ENCODE measurements around the gene CELSR1.

CELSR1 gene

GRCh38 chr22:46377525-46378425, 159.6 kb downstream of the CELSR1 start:
- H3K36me3 ChIP-seq (ENCODE audit: control insufficient read depth, insufficient read depth, low read length, severe bottlenecking) = no peaks in the 10 kb centered on the region
- no peak overlapping the region for H3K9ac ChIP-seq (ENCODE audit: low read length)
- peaks cover 34% of the 10 kb centered on the region for H3K27me3 ChIP-seq (replicated peaks; ENCODE audit: control insufficient read depth, insufficient read depth, low read length)
- H3K9me3 ChIP-seq (ENCODE audit: control insufficient read depth, low read length) = peaks cover 9% of the 10 kb centered on the region
- H3K4me3 ChIP-seq (ENCODE audit: low read length) = no peak overlapping the region
- DNase-seq (ENCODE audit: low read depth) = peak; percentile 38
- no peaks in the 10 kb centered on the region for H3K4me1 ChIP-seq (ENCODE audit: control insufficient read depth, insufficient read depth, low read length)

GRCh38 chr22:46376908-46377524, 160.4 kb downstream of the CELSR1 start:
- no peak overlapping the region for H3K9ac ChIP-seq (ENCODE audit: low read length)
- H3K4me3 ChIP-seq (ENCODE audit: low read length) = no peak overlapping the region
- H3K4me1 ChIP-seq (ENCODE audit: control insufficient read depth, insufficient read depth, low read length) = no peaks in the 10 kb centered on the region
- H3K36me3 ChIP-seq (ENCODE audit: control insufficient read depth, insufficient read depth, low read length, severe bottlenecking) = no peaks in the 10 kb centered on the region
- no peak for DNase-seq (ENCODE audit: low read depth)
- peaks cover 37% of the 10 kb centered on the region for H3K27me3 ChIP-seq (replicated peaks; ENCODE audit: control insufficient read depth, insufficient read depth, low read length)
- H3K9me3 ChIP-seq (ENCODE audit: control insufficient read depth, low read length) = peaks cover 9% of the 10 kb centered on the region

DNA sequence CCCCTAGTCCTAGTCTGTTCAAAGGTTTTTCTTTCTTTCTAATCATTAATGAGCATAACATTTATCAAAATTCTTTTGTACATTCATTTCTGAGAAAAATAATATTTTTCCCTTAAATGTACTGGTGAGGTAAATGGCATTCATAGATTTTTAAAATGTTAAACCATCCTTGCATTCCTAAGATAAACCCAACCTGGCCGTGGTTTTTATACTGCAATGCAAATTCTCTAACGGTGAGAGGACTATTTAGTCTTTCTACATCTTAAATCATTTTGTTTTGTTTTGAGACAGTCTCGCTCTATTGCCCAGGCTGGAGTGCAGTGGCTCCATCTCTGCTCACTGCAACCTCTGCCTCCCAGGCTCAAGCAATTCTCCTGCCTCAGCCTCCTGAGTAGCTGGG, 161.3 kb downstream of the CELSR1 start:
- no peak overlapping the region for H3K4me3 ChIP-seq (ENCODE audit: low read length)
- no peaks in the 10 kb centered on the region for H3K4me1 ChIP-seq (ENCODE audit: control insufficient read depth, insufficient read depth, low read length)
- H3K27me3 ChIP-seq (replicated peaks; ENCODE audit: control insufficient read depth, insufficient read depth, low read length) = peaks cover 39% of the 10 kb centered on the region
- H3K9me3 ChIP-seq (ENCODE audit: control insufficient read depth, low read length) = peaks cover 9% of the 10 kb centered on the region
- no peaks in the 10 kb centered on the region for H3K36me3 ChIP-seq (ENCODE audit: control insufficient read depth, insufficient read depth, low read length, severe bottlenecking)
- no peak for DNase-seq (ENCODE audit: low read depth)
- H3K9ac ChIP-seq (ENCODE audit: low read length) = no peak overlapping the region

DNA sequence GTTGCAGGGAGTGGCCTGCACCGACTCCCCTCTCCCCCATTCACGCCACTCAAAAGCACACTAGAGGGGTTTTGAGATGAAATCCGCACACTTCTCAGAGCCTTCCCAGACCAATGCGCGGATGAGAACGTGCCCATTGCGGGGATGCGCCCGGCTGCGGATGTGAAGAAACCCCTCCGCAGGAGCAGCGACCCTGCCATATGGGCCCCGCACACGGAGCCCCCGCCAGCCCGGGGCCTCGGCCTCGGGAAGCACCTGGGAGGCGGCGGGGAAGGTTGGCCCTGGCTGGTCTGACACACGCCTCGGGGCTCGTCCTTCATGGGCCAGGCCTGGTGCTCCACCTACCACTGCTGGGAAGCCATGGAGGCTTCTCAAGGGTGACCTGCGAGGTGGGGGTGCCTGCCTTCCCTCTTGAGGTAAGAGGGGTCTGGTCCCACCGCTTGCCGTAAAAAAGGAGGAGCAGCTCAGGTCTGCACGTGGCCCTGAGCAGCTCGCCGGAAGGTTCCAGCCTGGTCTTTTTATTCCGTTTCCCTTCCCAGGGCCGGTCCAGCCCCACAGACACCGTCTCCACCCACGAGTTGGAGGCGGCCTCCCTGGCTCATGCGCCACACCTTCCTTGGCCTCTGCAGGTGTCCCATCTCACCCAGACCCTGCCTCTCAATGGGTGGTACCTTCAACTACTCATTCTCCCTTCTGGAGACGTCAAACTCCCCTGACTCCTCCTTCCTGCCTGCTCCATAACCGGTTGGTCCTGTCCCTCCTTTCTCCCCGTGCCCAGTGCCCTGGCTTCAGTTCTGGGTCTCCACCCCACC, 162.6 kb downstream of the CELSR1 start:
- Histone ChIP-seq H3K4me1 (ENCODE audit: control insufficient read depth, insufficient read depth, low read length) (no peaks in the 10 kb centered on the region), H3K36me3 (ENCODE audit: control insufficient read depth, insufficient read depth, low read length, severe bottlenecking) (no peaks in the 10 kb centered on the region), H3K9me3 (ENCODE audit: control insufficient read depth, low read length) (peaks cover 9% of the 10 kb centered on the region), H3K4me3 (ENCODE audit: low read length) (no peak overlapping the region), H3K27me3 (replicated peaks; ENCODE audit: control insufficient read depth, insufficient read depth, low read length) (peaks cover 39% of the 10 kb centered on the region), H3K9ac (ENCODE audit: low read length) (no peak overlapping the region)
- no peak for DNase-seq (ENCODE audit: low read depth)

DNA sequence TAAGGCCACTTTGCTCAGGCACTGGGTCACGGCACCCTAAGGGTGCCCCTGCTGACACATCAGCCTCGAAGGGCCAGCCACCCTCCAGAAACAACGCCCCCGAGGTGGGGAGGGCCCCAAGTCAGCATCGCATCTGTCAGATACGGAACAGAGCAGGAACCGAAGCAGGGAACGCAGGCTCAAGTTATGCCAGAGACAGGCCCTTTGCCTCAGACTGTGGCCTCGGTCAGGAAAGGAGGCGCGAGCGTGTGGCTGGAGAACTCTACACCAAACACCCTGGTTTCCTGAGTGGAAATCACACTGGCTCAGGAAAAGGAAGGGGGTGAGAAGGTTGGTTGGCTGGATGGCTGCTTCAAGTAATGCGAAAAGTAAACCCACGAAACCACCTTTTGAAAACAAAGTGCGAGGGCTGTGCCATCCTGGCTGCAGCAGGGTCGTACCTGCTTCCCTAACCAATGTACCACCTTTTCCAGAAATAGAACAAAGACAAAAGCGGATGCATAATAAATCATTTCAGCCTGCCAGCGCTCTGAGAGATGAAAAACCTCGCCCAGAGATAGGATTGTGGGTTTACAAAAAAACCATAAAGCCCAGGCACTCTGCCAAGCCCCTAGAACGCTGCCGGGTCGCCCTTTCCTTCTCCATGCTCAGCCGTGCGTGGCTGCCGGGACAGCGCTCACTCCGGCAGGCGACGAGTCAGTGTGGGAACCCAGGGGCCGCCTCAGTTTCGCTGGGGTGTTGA, 163.3 kb downstream of the CELSR1 start:
- Histone ChIP-seq H3K4me3 (ENCODE audit: low read length) (no peak overlapping the region), H3K9me3 (ENCODE audit: control insufficient read depth, low read length) (peaks cover 9% of the 10 kb centered on the region), H3K27me3 (replicated peaks; ENCODE audit: control insufficient read depth, insufficient read depth, low read length) (peaks cover 32% of the 10 kb centered on the region), H3K36me3 (ENCODE audit: control insufficient read depth, insufficient read depth, low read length, severe bottlenecking) (no peaks in the 10 kb centered on the region), H3K4me1 (ENCODE audit: control insufficient read depth, insufficient read depth, low read length) (no peaks in the 10 kb centered on the region), H3K9ac (ENCODE audit: low read length) (no peak overlapping the region)
- DNase-seq (ENCODE audit: low read depth) = no peak

- Histone ChIP-seq H3K27me3 (replicated peaks; ENCODE audit: control insufficient read depth, insufficient read depth, low read length) (peaks cover 29% of the 10 kb centered on the region), H3K4me1 (ENCODE audit: control insufficient read depth, insufficient read depth, low read length) (no peaks in the 10 kb centered on the region), H3K9me3 (ENCODE audit: control insufficient read depth, low read length) (peaks cover 9% of the 10 kb centered on the region), H3K4me3 (ENCODE audit: low read length) (no peak overlapping the region), H3K9ac (ENCODE audit: low read length) (no peak overlapping the region), H3K36me3 (ENCODE audit: control insufficient read depth, insufficient read depth, low read length, severe bottlenecking) (no peaks in the 10 kb centered on the region)
- no peak for DNase-seq (ENCODE audit: low read depth)
These were observed 164.3 kb downstream of the CELSR1 start for GRCh38 chr22:46373159-46373558.

DNA sequence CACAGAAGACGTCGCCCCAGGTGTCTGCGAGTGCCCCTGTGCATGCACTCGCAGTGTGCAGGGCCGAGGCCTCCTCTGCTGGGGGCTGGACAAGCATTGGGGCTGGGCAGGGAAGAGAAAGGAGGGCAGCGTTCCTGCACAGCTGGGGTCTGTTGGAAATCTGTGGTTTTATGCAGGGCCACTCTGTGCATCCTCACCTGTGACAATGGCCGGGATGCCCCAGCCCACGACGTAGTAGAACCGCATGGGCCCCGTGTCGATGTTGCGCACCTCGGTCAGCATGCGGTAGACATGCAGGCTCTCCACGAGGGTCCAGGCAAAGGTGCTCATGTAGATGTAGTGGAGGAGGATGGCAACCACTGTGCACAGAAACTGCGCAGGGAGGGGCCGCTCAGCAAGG, 164.7 kb downstream of the CELSR1 start:
- Histone ChIP-seq H3K27me3 (replicated peaks; ENCODE audit: control insufficient read depth, insufficient read depth, low read length) (peaks cover 34% of the 10 kb centered on the region), H3K9me3 (ENCODE audit: control insufficient read depth, low read length) (peaks cover 9% of the 10 kb centered on the region), H3K36me3 (ENCODE audit: control insufficient read depth, insufficient read depth, low read length, severe bottlenecking) (no peaks in the 10 kb centered on the region), H3K4me3 (ENCODE audit: low read length) (no peak overlapping the region), H3K4me1 (ENCODE audit: control insufficient read depth, insufficient read depth, low read length) (no peaks in the 10 kb centered on the region), H3K9ac (ENCODE audit: low read length) (no peak overlapping the region)
- DNase-seq (ENCODE audit: low read depth) = no peak

- Histone ChIP-seq H3K9me3 (ENCODE audit: control insufficient read depth, low read length) (peaks cover 9% of the 10 kb centered on the region), H3K9ac (ENCODE audit: low read length) (no peak overlapping the region), H3K4me1 (ENCODE audit: control insufficient read depth, insufficient read depth, low read length) (no peaks in the 10 kb centered on the region), H3K27me3 (replicated peaks; ENCODE audit: control insufficient read depth, insufficient read depth, low read length) (peaks cover 43% of the 10 kb centered on the region), H3K4me3 (ENCODE audit: low read length) (no peak overlapping the region), H3K36me3 (ENCODE audit: control insufficient read depth, insufficient read depth, low read length, severe bottlenecking) (no peaks in the 10 kb centered on the region)
- DNase-seq (ENCODE audit: low read depth) = no peak
These were observed 165.7 kb downstream of the CELSR1 start for GRCh38 chr22:46371623-46372226.

GRCh38 chr22:46370584-46371291, 166.7 kb downstream of the CELSR1 start:
- H3K9ac ChIP-seq (ENCODE audit: low read length) = no peak overlapping the region
- no peak overlapping the region for H3K4me3 ChIP-seq (ENCODE audit: low read length)
- no peaks in the 10 kb centered on the region for H3K9me3 ChIP-seq (ENCODE audit: control insufficient read depth, low read length)
- no peaks in the 10 kb centered on the region for H3K36me3 ChIP-seq (ENCODE audit: control insufficient read depth, insufficient read depth, low read length, severe bottlenecking)
- H3K4me1 ChIP-seq (ENCODE audit: control insufficient read depth, insufficient read depth, low read length) = no peaks in the 10 kb centered on the region
- peaks cover 43% of the 10 kb centered on the region for H3K27me3 ChIP-seq (replicated peaks; ENCODE audit: control insufficient read depth, insufficient read depth, low read length)
- no peak for DNase-seq (ENCODE audit: low read depth)
